WTC11 (cell line): Measurements from ENCODE around the gene ZNF217.
"Not testable (repeated sequence)": the region's sequence is repeated elsewhere in the genome, so short reads cannot be mapped to it uniquely, and the experiment has no call there.

Experiments
- TF ChIP-seq, protein P1 (sequence below): sonication (generic); formaldehyde crosslinking; conservative IDR thresholded peaks from 2 replicates; pipeline ENCODE4 v1.8.1; 2023; ENCODE audit warnings: mild to moderate bottlenecking, low read depth, missing genetic modification reagents, moderate library complexity
- TF ChIP-seq, protein P2 (sequence below): sonication (generic); formaldehyde crosslinking; IDR thresholded peaks from 2 replicates; pipeline ENCODE4 v1.8.1; 2022; ENCODE audit warnings: low read depth, missing genetic modification reagents, borderline replicate concordance

- TF ChIP-seq, protein P1, sequence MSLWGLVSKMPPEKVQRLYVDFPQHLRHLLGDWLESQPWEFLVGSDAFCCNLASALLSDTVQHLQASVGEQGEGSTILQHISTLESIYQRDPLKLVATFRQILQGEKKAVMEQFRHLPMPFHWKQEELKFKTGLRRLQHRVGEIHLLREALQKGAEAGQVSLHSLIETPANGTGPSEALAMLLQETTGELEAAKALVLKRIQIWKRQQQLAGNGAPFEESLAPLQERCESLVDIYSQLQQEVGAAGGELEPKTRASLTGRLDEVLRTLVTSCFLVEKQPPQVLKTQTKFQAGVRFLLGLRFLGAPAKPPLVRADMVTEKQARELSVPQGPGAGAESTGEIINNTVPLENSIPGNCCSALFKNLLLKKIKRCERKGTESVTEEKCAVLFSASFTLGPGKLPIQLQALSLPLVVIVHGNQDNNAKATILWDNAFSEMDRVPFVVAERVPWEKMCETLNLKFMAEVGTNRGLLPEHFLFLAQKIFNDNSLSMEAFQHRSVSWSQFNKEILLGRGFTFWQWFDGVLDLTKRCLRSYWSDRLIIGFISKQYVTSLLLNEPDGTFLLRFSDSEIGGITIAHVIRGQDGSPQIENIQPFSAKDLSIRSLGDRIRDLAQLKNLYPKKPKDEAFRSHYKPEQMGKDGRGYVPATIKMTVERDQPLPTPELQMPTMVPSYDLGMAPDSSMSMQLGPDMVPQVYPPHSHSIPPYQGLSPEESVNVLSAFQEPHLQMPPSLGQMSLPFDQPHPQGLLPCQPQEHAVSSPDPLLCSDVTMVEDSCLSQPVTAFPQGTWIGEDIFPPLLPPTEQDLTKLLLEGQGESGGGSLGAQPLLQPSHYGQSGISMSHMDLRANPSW (CRISPR knock-in tag): not testable (repeated sequence)
- TF ChIP-seq, protein P2, sequence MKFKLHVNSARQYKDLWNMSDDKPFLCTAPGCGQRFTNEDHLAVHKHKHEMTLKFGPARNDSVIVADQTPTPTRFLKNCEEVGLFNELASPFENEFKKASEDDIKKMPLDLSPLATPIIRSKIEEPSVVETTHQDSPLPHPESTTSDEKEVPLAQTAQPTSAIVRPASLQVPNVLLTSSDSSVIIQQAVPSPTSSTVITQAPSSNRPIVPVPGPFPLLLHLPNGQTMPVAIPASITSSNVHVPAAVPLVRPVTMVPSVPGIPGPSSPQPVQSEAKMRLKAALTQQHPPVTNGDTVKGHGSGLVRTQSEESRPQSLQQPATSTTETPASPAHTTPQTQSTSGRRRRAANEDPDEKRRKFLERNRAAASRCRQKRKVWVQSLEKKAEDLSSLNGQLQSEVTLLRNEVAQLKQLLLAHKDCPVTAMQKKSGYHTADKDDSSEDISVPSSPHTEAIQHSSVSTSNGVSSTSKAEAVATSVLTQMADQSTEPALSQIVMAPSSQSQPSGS: not testable (repeated sequence)
These were observed 2.4 kb downstream of the ZNF217 start for GRCh38 chr20:53591206-53591741.
